Neural progenitor cell (in vitro differentiated cells): ENCODE data around the gene CHST9. TPM values are rescaled to one million over a fixed set of nuclear protein-coding genes. Genes with fewer than 3 reads are reported as not detected.
A peak's percentile ranks its signal among the peaks of the same experiment; 100 is the strongest.

Experiments
- DNase-seq: peaks from one replicate; pipeline ENCODE4 v3.0.0-alpha.2; 2016; ENCODE audit warnings: low spot score
- H2AFZ ChIP-seq: fragments of 200-600 bp; sonication (generic); replicated peaks from 2 replicates; pipeline ENCODE4 v1.6.1; 2016; ENCODE audit warnings: antibody characterized with exemption
- H3F3A ChIP-seq: fragments of 200-600 bp; sonication (generic); 2 replicates; pipeline ENCODE4 v1.6.1; 2016; ENCODE audit warnings: antibody characterized with exemption, low read depth
- H3K27ac ChIP-seq: fragments of 200-600 bp; sonication (generic); 2 replicates; pipeline ENCODE4 v1.5.1; 2016; ENCODE audit warnings: mild to moderate bottlenecking
- H3K27me3 ChIP-seq: fragments of 200-600 bp; sonication (generic); 2 replicates; pipeline ENCODE4 v1.6.1; 2016; ENCODE audit warnings: mild to moderate bottlenecking, moderate library complexity
- H3K36me3 ChIP-seq: fragments of 200-600 bp; sonication (generic); 2 replicates; pipeline ENCODE4 v1.5.1; 2016
- H3K4me1 ChIP-seq: fragments of 200-600 bp; sonication (generic); 2 replicates; pipeline ENCODE4 v1.6.1; 2016; ENCODE audit warnings: mixed run types
- H3K4me2 ChIP-seq: fragments of 200-600 bp; sonication (generic); 2 replicates; pipeline ENCODE4 v1.6.1; 2016
- H3K4me3 ChIP-seq: fragments of 200-600 bp; sonication (generic); 2 replicates; pipeline ENCODE4 v1.5.1; 2016
- H3K79me2 ChIP-seq: fragments of 200-600 bp; sonication (generic); 2 replicates; pipeline ENCODE4 v1.6.1; 2016; ENCODE audit warnings: low read depth
- H3K9ac ChIP-seq: fragments of 200-600 bp; sonication (generic); 2 replicates; pipeline ENCODE4 v1.6.1; 2016
- H3K9me3 ChIP-seq: fragments of 200-600 bp; sonication (generic); 2 replicates; pipeline ENCODE4 v1.5.1; 2016; ENCODE audit warnings: low read depth
- H4K20me1 ChIP-seq: fragments of 200-600 bp; sonication (generic); 2 replicates; pipeline ENCODE4 v1.6.1; 2016; ENCODE audit warnings: low read depth
- H3K27ac Mint-ChIP-seq: 3 replicates; pipeline ENCODE4 v1.8.0; 2021; ENCODE audit warnings: mixed read lengths
- H3K27me3 Mint-ChIP-seq: 2 replicates; pipeline ENCODE4 v1.8.0; 2022; ENCODE audit warnings: low read depth, mild to moderate bottlenecking, inconsistent platforms, moderate library complexity, mixed read lengths; ENCODE audit not compliant: insufficient read depth
- H3K36me3 Mint-ChIP-seq: 3 replicates; pipeline ENCODE4 v1.8.0; 2021; ENCODE audit warnings: mixed read lengths
- H3K4me1 Mint-ChIP-seq: 3 replicates; pipeline ENCODE4 v1.8.0; 2021; ENCODE audit warnings: mixed read lengths
- H3K4me3 Mint-ChIP-seq: 3 replicates; pipeline ENCODE4 v1.8.0; 2021; ENCODE audit warnings: mild to moderate bottlenecking, moderate library complexity, mixed read lengths
- H3K9me3 Mint-ChIP-seq: 3 replicates; pipeline ENCODE4 v1.8.0; 2020; ENCODE audit warnings: mixed read lengths
- CTCF ChIP-seq: fragments of 200-600 bp; sonication (generic); IDR thresholded peaks from 2 replicates; pipeline ENCODE4 v1.5.1; 2017; ENCODE audit warnings: antibody characterized with exemption, mild to moderate bottlenecking
- EZH2 ChIP-seq: fragments of 200-600 bp; sonication (generic); IDR thresholded peaks from 2 replicates; pipeline ENCODE4 v1.6.1; 2017; ENCODE audit warnings: antibody characterized with exemption, mild to moderate bottlenecking, moderate library complexity
- EZH2phosphoT487 ChIP-seq: fragments of 200-600 bp; sonication (generic); IDR thresholded peaks from 2 replicates; pipeline ENCODE4 v1.6.1; 2017; ENCODE audit warnings: antibody characterized with exemption
- total RNA-seq: library from RNA; depleted of rRNA; stranded (reverse); fragments of >200 nt; gene quantifications from 2 replicates; pipeline ENCODE4 v1.2.3, GENCODE V29; 2015; ENCODE audit warnings: low replicate concordance

The CHST9 gene
- total RNA-seq, 1 donor from 2014 or later: 1.3 TPM

GRCh38 chr18:27042177-27042576 lies 142.9 kb downstream of the CHST9 start:
- Histone ChIP-seq H3K79me2 (no peaks in the 10 kb centered on the region), H3K4me3 (no peak overlapping the region), H3K4me1 (no peaks in the 10 kb centered on the region), H2AFZ (no peak overlapping the region), H3K27me3 (no peaks in the 10 kb centered on the region), H3K9me3 (no peaks in the 10 kb centered on the region), H4K20me1 (no peaks in the 10 kb centered on the region), H3F3A (no peaks in the 10 kb centered on the region), H3K27ac (no peak overlapping the region), H3K36me3 (no peaks in the 10 kb centered on the region), H3K4me2 (no peak overlapping the region), H3K9ac (no peak overlapping the region)
- no peak for DNase-seq
- Mint-ChIP-seq H3K36me3 (no peaks in the 10 kb centered on the region), H3K27me3 (no peaks in the 10 kb centered on the region), H3K9me3 (no peaks in the 10 kb centered on the region), H3K27ac (no peak overlapping the region), H3K4me3 (no peak overlapping the region), H3K4me1 (no peaks in the 10 kb centered on the region)
- TF ChIP-seq CTCF (no peak), EZH2phosphoT487 (no peak)

GRCh38 chr18:27040796-27041195 lies 144.3 kb downstream of the CHST9 start:
- Histone ChIP-seq H3K4me2 (no peak overlapping the region), H3K27ac (no peak overlapping the region), H3K36me3 (no peaks in the 10 kb centered on the region), H3K27me3 (no peaks in the 10 kb centered on the region), H4K20me1 (no peaks in the 10 kb centered on the region), H3F3A (no peaks in the 10 kb centered on the region), H3K79me2 (no peaks in the 10 kb centered on the region), H3K9ac (no peak overlapping the region), H3K4me3 (no peak overlapping the region), H3K9me3 (no peaks in the 10 kb centered on the region), H3K4me1 (no peaks in the 10 kb centered on the region), H2AFZ (no peak overlapping the region)
- no peak overlapping the region for H3K27ac Mint-ChIP-seq
- H3K9me3 Mint-ChIP-seq: no peaks in the 10 kb centered on the region
- TF ChIP-seq EZH2phosphoT487 (no peak), EZH2 (no peak), CTCF (no peak)
- no peaks in the 10 kb centered on the region for H3K4me1 Mint-ChIP-seq
- no peak for DNase-seq
- no peaks in the 10 kb centered on the region for H3K36me3 Mint-ChIP-seq
- H3K27me3 Mint-ChIP-seq: no peaks in the 10 kb centered on the region
- no peak overlapping the region for H3K4me3 Mint-ChIP-seq

- no peaks in the 10 kb centered on the region for H3K36me3 Mint-ChIP-seq
- peaks cover 5% of the 10 kb centered on the region for H3K27me3 Mint-ChIP-seq
- no peak overlapping the region for H3K27ac Mint-ChIP-seq
- TF ChIP-seq EZH2 (no peak), CTCF (no peak), EZH2phosphoT487 (no peak)
- peak; percentile 18 for DNase-seq
- H3K9ac ChIP-seq: no peak overlapping the region
- H3K27ac ChIP-seq: no peak overlapping the region
- H3K4me3 ChIP-seq: no peak overlapping the region
- no peaks in the 10 kb centered on the region for H3F3A ChIP-seq
- H3K79me2 ChIP-seq: no peaks in the 10 kb centered on the region
- H4K20me1 ChIP-seq: no peaks in the 10 kb centered on the region
- H3K4me2 ChIP-seq: no peak overlapping the region
- no peaks in the 10 kb centered on the region for H3K9me3 ChIP-seq
- H3K9me3 Mint-ChIP-seq: no peaks in the 10 kb centered on the region
- peaks cover 9% of the 10 kb centered on the region for H3K4me1 Mint-ChIP-seq
- H3K36me3 ChIP-seq: no peaks in the 10 kb centered on the region
- H3K4me1 ChIP-seq: no peaks in the 10 kb centered on the region
- H3K27me3 ChIP-seq: no peaks in the 10 kb centered on the region
- H3K4me3 Mint-ChIP-seq: no peak overlapping the region
- H2AFZ ChIP-seq: no peak overlapping the region
These were observed 151.4 kb downstream of the CHST9 start for GRCh38 chr18:27033722-27034121.

- H4K20me1 ChIP-seq: no peaks in the 10 kb centered on the region
- no peaks in the 10 kb centered on the region for H3K9me3 ChIP-seq
- Mint-ChIP-seq H3K4me3 (no peak overlapping the region), H3K4me1 (peaks cover 9% of the 10 kb centered on the region), H3K27me3 (peaks cover 5% of the 10 kb centered on the region), H3K27ac (no peak overlapping the region), H3K36me3 (no peaks in the 10 kb centered on the region), H3K9me3 (no peaks in the 10 kb centered on the region)
- H3K27ac ChIP-seq: no peak overlapping the region
- no peaks in the 10 kb centered on the region for H3F3A ChIP-seq
- H3K79me2 ChIP-seq: no peaks in the 10 kb centered on the region
- DNase-seq: no peak
- H3K27me3 ChIP-seq: no peaks in the 10 kb centered on the region
- TF ChIP-seq CTCF (no peak), EZH2phosphoT487 (no peak), EZH2 (no peak)
- no peak overlapping the region for H3K9ac ChIP-seq
- no peaks in the 10 kb centered on the region for H3K4me1 ChIP-seq
- H3K4me2 ChIP-seq: no peak overlapping the region
- no peaks in the 10 kb centered on the region for H3K36me3 ChIP-seq
- no peak overlapping the region for H2AFZ ChIP-seq
- H3K4me3 ChIP-seq: no peak overlapping the region
These were observed 154.7 kb downstream of the CHST9 start for GRCh38 chr18:27030421-27030820.
